Mucosa of descending colon (tissue), 3 donors: ENCODE data around the gene RNU1-1. TPM values are rescaled to one million over a fixed set of nuclear protein-coding genes. Genes with fewer than 3 reads are reported as not detected.
A peak's percentile ranks its signal among the peaks of the same experiment; 100 is the strongest.
"Not testable (repeated sequence)": the region's sequence is repeated elsewhere in the genome, so short reads cannot be mapped to it uniquely, and the experiment has no call there.

Source experiments
- ATAC-seq: fragments of 200-7000 bp; cut with Tn5 transposase; one replicate; pipeline ENCODE4 v1.9.1; 2020; ENCODE audit warnings: mild to moderate bottlenecking, moderate library complexity
- DNase-seq, 3 donors: peaks; one replicate each; pipeline ENCODE4 v3.0.0-alpha.2; 2020
- H3K36me3 ChIP-seq: fragments of 200-600 bp; one replicate; pipeline ENCODE4 v1.8.0; 2021; ENCODE audit warnings: low read depth, mild to moderate bottlenecking
- H3K4me1 ChIP-seq: fragments of 200-600 bp; one replicate; pipeline ENCODE4 v1.8.0; 2021; ENCODE audit warnings: low read depth, mild to moderate bottlenecking
- H3K4me3 ChIP-seq: fragments of 200-600 bp; one replicate; pipeline ENCODE4 v1.8.0; 2021; ENCODE audit warnings: mild to moderate bottlenecking
- H3K9me3 ChIP-seq: fragments of 200-600 bp; one replicate; pipeline ENCODE4 v1.8.0; 2021; ENCODE audit warnings: mild to moderate bottlenecking
- CTCF ChIP-seq: fragments of 200-600 bp; IDR thresholded peaks from one replicate; pipeline ENCODE4 v1.8.0; 2022; ENCODE audit warnings: antibody characterized with exemption, mild to moderate bottlenecking
- intact Hi-C, 2 donors: fragments of 100-400 bp; cut with DNase I in 1 of 2; cut with micrococcal nuclease in 1 of 2; formaldehyde crosslinking; loops; one replicate each; pipeline versions ENCODE4 v1.11.0 to v1.11.1; 2022; cut with DNase I, micrococcal nuclease
- total RNA-seq, 3 donors: library from RNA; stranded (reverse); fragmentation: NEBNext Ultra II Directional in 2 of 3; extraction: Animal tissue kit (Norgen Biotek cat#: 25700) in 2 of 3; gene quantifications; one replicate each; pipeline versions ENCODE4 v1.2.1 to v1.2.4, GENCODE V29; 2021 to 2023
- donor health status: DM: no; HTN: no; CAD: no; lungs with moderate emphysema.
- donor health status: DM: no; HTN: no; CAD: no.
- donor health status: DM: no; HTN: yes; CAD: no.

Gene RNU1-1
- total RNA-seq, 3 donors from 2014 or later = 2,195 to 6,222 (median 2,378) TPM

GRCh38 chr1:16535898-16536297 is 21.8 kb upstream of the RNU1-1 start:
- H3K36me3 ChIP-seq, ATAC-seq, H3K4me1 ChIP-seq, H3K9me3 ChIP-seq, H3K4me3 ChIP-seq, DNase-seq, intact Hi-C loops: not testable (repeated sequence)

DNA sequence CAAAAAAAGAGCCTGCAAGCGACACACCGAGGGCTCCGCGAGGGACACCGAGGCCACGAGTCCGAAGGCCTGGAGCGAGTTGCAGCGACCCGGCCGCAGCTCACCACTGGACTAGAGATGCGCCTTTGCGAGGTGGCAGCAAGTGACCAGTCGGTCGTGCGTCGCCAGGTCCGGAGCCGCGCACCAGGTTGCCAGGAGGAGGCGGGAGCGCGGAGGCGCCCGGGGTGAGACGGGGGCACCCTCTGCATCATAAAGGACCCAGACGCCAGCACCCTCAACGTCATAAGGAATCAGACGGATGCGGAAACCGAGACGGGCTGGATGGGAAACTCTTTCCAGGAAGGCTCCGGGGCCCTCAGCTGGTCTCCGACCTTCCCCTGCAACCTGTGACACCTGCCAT is 21.4 kb upstream of the RNU1-1 start:
- DNase-seq = peak in 1 of 3 donors; percentile 19
- intact Hi-C loops = not testable (repeated sequence)

DNA sequence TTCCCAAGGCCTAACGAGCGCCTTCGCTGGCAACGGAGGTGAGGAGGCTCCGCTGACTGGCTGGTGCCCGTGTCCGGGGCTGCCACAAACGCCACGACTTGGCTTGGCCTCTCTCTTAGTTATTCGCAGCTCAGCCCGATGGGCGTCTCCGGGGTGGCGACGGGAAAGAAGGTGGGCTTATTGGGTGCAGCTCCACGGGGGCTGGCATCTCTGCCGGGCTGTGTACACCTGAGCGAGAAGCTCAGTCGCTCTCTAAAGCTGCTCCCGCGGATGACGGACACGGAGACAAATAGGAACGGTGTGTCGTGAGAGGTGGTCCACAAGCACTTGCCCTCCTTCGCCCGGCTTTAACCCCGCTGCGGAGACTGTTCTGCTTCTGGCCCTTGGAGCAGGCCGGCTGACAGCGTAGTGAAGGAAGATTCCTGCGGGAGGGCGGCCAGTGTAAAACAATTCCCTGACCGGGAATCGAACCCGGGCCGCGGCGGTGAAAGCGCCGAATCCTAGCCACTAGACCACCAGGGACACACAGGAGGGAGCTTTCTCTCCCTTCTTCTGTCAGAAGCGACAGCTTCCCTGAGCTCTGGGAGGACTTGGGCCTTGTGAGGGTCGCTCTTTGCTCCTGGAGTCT is 20.9 kb upstream of the RNU1-1 start:
- DNase-seq (peak in 2 of 3 donors; percentile 58 to 60), ATAC-seq (peak; percentile 61)
- intact Hi-C loops, H3K4me3 ChIP-seq, H3K4me1 ChIP-seq, H3K9me3 ChIP-seq, H3K36me3 ChIP-seq: not testable (repeated sequence)

More for the DNA sequence above, 21.4 kb upstream of the RNU1-1 start:
- not testable (repeated sequence) for H3K9me3 ChIP-seq, H3K4me1 ChIP-seq, H3K36me3 ChIP-seq, H3K4me3 ChIP-seq
- ATAC-seq = peak; percentile 8

DNA sequence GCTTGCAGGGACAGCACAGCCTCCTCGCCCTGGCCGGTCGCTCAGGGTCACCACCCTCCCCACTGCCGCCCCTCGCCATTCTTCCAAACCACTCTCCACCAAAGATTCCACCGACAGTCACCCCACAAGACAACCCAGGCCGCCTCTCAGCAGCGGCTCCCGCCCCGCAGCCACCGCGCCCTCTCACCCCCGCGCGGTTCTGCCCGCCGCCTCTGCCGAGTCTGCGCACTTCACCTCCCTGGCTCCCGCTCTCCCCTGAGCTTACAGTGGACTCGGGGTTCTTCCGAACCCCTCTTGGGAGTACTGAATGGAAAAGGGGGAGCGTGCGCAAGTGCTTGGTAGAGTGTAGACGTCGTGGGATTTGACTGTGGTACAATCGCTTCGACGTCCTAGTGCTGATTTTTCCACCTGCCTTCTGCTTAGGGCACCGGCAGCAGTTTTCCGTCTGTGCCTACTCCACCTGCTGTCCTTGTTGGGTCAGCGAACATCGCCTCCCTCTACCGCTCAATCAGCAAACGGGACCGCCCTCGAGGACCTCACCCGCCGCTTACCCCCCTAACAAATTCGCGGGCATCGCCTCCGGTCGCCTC is 20.2 kb upstream of the RNU1-1 start:
- H3K36me3 ChIP-seq, intact Hi-C loops, H3K9me3 ChIP-seq, H3K4me3 ChIP-seq, ATAC-seq, DNase-seq, H3K4me1 ChIP-seq: not testable (repeated sequence)

DNA sequence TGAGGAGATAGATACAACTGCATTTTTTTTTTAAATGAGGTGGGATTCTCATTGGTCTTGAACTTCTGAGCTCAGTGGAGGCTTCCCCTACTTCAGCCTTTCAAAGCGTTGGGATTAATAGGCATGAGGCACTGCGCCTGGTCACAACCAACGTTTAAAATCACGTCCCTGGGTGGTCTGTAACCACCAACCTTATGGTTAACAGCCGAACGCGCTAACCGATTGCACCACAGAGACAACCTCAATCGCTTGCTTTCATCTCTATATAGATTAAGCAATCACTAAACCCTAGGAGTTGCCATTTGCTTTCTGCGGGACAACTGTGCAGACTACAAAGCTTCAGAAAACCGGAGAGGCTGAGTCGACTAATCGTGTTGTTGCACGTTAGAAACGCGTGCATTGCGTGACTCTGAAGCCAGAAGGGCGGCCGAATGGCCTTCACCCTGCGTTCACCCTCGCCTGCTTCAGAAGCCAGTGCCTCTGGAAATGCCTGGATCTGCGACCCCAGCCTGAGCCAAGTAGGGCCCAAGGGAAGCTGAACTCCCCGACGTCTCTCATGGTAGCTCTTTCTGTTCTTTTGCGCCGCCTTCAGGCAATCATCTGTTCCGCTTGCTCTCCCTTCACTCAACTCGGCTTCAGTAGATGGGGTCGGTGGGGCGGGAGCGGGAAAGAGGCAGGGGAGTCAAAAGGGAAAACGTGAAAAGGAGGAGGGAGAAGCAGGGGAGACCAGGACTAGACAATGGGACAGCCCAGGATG is 18.3 kb upstream of the RNU1-1 start:
- H3K36me3 ChIP-seq, H3K4me3 ChIP-seq, H3K4me1 ChIP-seq, ATAC-seq, intact Hi-C loops, H3K9me3 ChIP-seq: not testable (repeated sequence)
- DNase-seq = peak in 1 of 3 donors; percentile 36

- H3K4me1 ChIP-seq, H3K9me3 ChIP-seq, ATAC-seq, H3K36me3 ChIP-seq, intact Hi-C loops, H3K4me3 ChIP-seq, DNase-seq: not testable (repeated sequence)
Observed at GRCh38 chr1:16528338-16528737, 14.3 kb upstream of the RNU1-1 start.

DNA sequence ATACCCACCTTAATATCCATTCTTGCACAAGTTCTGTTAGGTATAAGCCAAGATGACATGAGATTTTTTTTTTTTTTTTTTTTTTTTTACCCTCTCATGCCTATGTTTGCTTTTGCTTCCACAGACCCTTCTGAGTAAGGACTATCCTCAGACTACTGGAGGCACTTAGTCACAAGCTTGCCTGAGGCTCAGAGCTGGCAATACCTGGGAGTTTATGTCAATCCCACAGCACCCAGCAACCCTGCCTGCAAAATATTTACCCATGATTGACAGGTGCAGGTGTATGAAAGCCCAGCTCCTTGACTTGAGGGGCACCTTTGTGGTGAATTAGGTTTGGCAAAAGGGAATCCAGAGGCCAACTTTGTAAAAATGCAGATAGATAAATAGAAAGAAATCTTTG is 11.7 kb upstream of the RNU1-1 start:
- H3K9me3 ChIP-seq, intact Hi-C loops, H3K4me1 ChIP-seq, DNase-seq, H3K4me3 ChIP-seq, H3K36me3 ChIP-seq, ATAC-seq: not testable (repeated sequence)

- ATAC-seq = peak; percentile 46
- DNase-seq, intact Hi-C loops, H3K4me1 ChIP-seq, H3K36me3 ChIP-seq, H3K4me3 ChIP-seq, H3K9me3 ChIP-seq: not testable (repeated sequence)
Observed at GRCh38 chr1:16521679-16522078, 7.6 kb upstream of the RNU1-1 start.

DNA sequence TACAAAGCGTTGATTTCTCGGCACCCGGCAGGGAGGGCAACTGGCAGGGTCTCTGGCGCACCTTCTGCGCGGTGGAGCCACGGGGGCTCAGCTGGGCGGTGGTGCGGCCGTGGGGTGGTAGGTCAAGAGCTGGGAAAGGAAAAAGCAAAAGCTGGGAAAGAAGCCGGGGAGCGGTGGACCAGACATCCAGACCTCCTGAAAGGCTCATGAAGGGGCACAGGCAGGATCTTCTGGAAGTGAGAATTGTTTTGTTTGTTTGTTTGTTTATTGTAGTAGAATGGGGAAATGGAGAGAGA is 7.2 kb upstream of the RNU1-1 start:
- intact Hi-C loops = no loop called here
- Histone ChIP-seq H3K36me3 (no peaks in the 10 kb centered on the region), H3K9me3 (no peaks in the 10 kb centered on the region), H3K4me3 (no peak overlapping the region), H3K4me1 (no peaks in the 10 kb centered on the region)
- ATAC-seq = no peak
- no peak for DNase-seq
- TF ChIP-seq CTCF = no peak

- H3K4me3 ChIP-seq, H3K9me3 ChIP-seq, intact Hi-C loops, DNase-seq, ATAC-seq, H3K4me1 ChIP-seq, H3K36me3 ChIP-seq: not testable (repeated sequence)
Observed at GRCh38 chr1:16520435-16521287, 6.6 kb upstream of the RNU1-1 start.

GRCh38 chr1:16519255-16519951 is 5.3 kb upstream of the RNU1-1 start:
- DNase-seq, H3K36me3 ChIP-seq, H3K9me3 ChIP-seq, intact Hi-C loops, H3K4me1 ChIP-seq, H3K4me3 ChIP-seq, ATAC-seq: not testable (repeated sequence)

DNA sequence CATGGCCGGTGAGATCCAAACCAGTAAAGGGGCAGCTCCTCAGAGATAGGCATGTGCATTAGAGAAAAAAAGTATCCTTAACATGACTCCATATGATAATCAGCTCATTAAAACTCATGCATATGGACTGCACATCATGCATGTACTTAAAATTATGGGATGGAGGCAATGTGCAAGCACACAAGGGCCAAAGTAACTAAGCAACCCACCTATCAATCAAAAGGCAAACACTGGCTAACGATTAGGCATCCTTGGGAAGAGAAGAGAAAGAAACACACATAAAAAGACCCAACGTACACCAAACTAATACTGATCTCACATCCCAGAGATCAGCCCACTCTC is 4.8 kb upstream of the RNU1-1 start:
- ATAC-seq, intact Hi-C loops, DNase-seq: not testable (repeated sequence)

More for the DNA sequence above, 4.8 kb upstream of the RNU1-1 start:
- not testable (repeated sequence) for H3K36me3 ChIP-seq, H3K4me1 ChIP-seq, H3K4me3 ChIP-seq, H3K9me3 ChIP-seq
